Measurements from ENCODE around the gene FARP1.

The FARP1 gene

GRCh38 chr13:98366010-98366409, 223.1 kb downstream of the FARP1 start:
- no peak overlapping the region for H3K23ac ChIP-seq (ENCODE audit: low read length)
- no peak overlapping the region for H3K4ac ChIP-seq (ENCODE audit: low read depth, low read length)
- no peak overlapping the region for H3K4me2 ChIP-seq (ENCODE audit: low read length)
- no peaks in the 10 kb centered on the region for H3K27me3 ChIP-seq (ENCODE audit: insufficient read depth, low read length)
- no peak overlapping the region for H3K27ac ChIP-seq (ENCODE audit: low read depth, low read length)
- H2AFZ ChIP-seq (ENCODE audit: insufficient read depth, low read length, poor library complexity), result no peak overlapping the region
- no peak overlapping the region for H2BK120ac ChIP-seq (ENCODE audit: insufficient read depth, low read length, poor library complexity)
- no peak overlapping the region for H2BK12ac ChIP-seq (ENCODE audit: low read length)
- WGBS (ENCODE audit: extremely low coverage, insufficient coverage, insufficient read length), result no CpG with 5 or more reads among the region's 2 CpGs
- peaks cover 0 to 10% of the 10 kb centered on the region in 2 experiments for H3K36me3 ChIP-seq (ENCODE audit: control insufficient read depth in 1 of 2, insufficient read depth in 2 of 2, low read length in 2 of 2)
- no peak overlapping the region for H3K9ac ChIP-seq (ENCODE audit: low read length)
- no peak overlapping the region for H4K8ac ChIP-seq (ENCODE audit: low read depth, low read length)
- H3K4me1 ChIP-seq (ENCODE audit: control insufficient read depth in 1 of 2, insufficient read depth in 2 of 2, low read length in 2 of 2), result peaks cover 0 to 3% of the 10 kb centered on the region in 2 experiments
- no peaks in the 10 kb centered on the region for H3K9me3 ChIP-seq (ENCODE audit: insufficient read depth, low read depth, low read length)
- no peaks in the 10 kb centered on the region for H3K79me2 ChIP-seq (ENCODE audit: control insufficient read depth, insufficient read depth, low read length, poor library complexity)
- no peak overlapping the region for H2AK5ac ChIP-seq (ENCODE audit: low read length)
- H4K12ac ChIP-seq (ENCODE audit: low read depth, low read length), result no peak overlapping the region
- DNase-seq, result no peak
- H3K79me1 ChIP-seq (ENCODE audit: low read length), result no peaks in the 10 kb centered on the region
- H3K14ac ChIP-seq (ENCODE audit: low read length), result no peak overlapping the region
- H4K91ac ChIP-seq (ENCODE audit: low read depth, low read length), result no peak overlapping the region
- no peak overlapping the region for H2BK5ac ChIP-seq (ENCODE audit: low read depth, low read length, poor library complexity)
- no peak overlapping the region for H3K4me3 ChIP-seq (ENCODE audit: low read depth, low read length)
- no peak overlapping the region for H3K18ac ChIP-seq (ENCODE audit: low read length)

- WGBS (ENCODE audit: extremely low coverage, insufficient coverage, insufficient read length), result no CpG with 5 or more reads among the region's 7 CpGs
- H2AFZ ChIP-seq (ENCODE audit: insufficient read depth, low read length, poor library complexity), result no peak overlapping the region
Measured at GRCh38 chr13:98366443-98366842, 223.5 kb downstream of the FARP1 start.

GRCh38 chr13:98366959-98367358, 224.1 kb downstream of the FARP1 start:
- Histone ChIP-seq H3K4me3 (ENCODE audit: low read depth, low read length) (no peak overlapping the region), H4K8ac (ENCODE audit: low read depth, low read length) (no peak overlapping the region), H4K91ac (ENCODE audit: low read depth, low read length) (no peak overlapping the region), H4K12ac (ENCODE audit: low read depth, low read length) (no peak overlapping the region), H2BK12ac (ENCODE audit: low read length) (no peak overlapping the region), H3K18ac (ENCODE audit: low read length) (no peak overlapping the region), H3K79me1 (ENCODE audit: low read length) (no peaks in the 10 kb centered on the region), H2AK5ac (ENCODE audit: low read length) (no peak overlapping the region), H3K9me3 (ENCODE audit: insufficient read depth, low read depth, low read length) (no peaks in the 10 kb centered on the region), H3K27ac (ENCODE audit: low read depth, low read length) (no peak overlapping the region), H3K4ac (ENCODE audit: low read depth, low read length) (no peak overlapping the region), H2AFZ (ENCODE audit: insufficient read depth, low read length, poor library complexity) (no peak overlapping the region), H3K14ac (ENCODE audit: low read length) (no peak overlapping the region), H2BK120ac (ENCODE audit: insufficient read depth, low read length, poor library complexity) (no peak overlapping the region), H3K4me2 (ENCODE audit: low read length) (no peak overlapping the region), H3K79me2 (ENCODE audit: control insufficient read depth, insufficient read depth, low read length, poor library complexity) (no peaks in the 10 kb centered on the region), H3K36me3 (ENCODE audit: control insufficient read depth in 1 of 2, insufficient read depth in 2 of 2, low read length in 2 of 2) (peaks cover 2 to 10% of the 10 kb centered on the region in 2 experiments), H3K9ac (ENCODE audit: low read length) (no peak overlapping the region), H3K23ac (ENCODE audit: low read length) (no peak overlapping the region), H3K4me1 (ENCODE audit: control insufficient read depth in 1 of 2, insufficient read depth in 2 of 2, low read length in 2 of 2) (peaks cover 0 to 3% of the 10 kb centered on the region in 2 experiments), H2BK5ac (ENCODE audit: low read depth, low read length, poor library complexity) (no peak overlapping the region), H3K27me3 (ENCODE audit: insufficient read depth, low read length) (no peaks in the 10 kb centered on the region)
- no peak for DNase-seq
- WGBS (ENCODE audit: extremely low coverage, insufficient coverage, insufficient read length), result no CpG with 5 or more reads among the region's 4 CpGs

More at GRCh38 chr13:98366443-98366842, 223.5 kb downstream of the FARP1 start:
- no peak overlapping the region for H3K4me2 ChIP-seq (ENCODE audit: low read length)
- no peaks in the 10 kb centered on the region for H3K79me2 ChIP-seq (ENCODE audit: control insufficient read depth, insufficient read depth, low read length, poor library complexity)
- no peak overlapping the region for H4K12ac ChIP-seq (ENCODE audit: low read depth, low read length)
- no peak overlapping the region for H3K9ac ChIP-seq (ENCODE audit: low read length)
- H3K9me3 ChIP-seq (ENCODE audit: insufficient read depth, low read depth, low read length), result no peaks in the 10 kb centered on the region
- no peak overlapping the region for H3K4me3 ChIP-seq (ENCODE audit: low read depth, low read length)
- peaks cover 0 to 10% of the 10 kb centered on the region in 2 experiments for H3K36me3 ChIP-seq (ENCODE audit: control insufficient read depth in 1 of 2, insufficient read depth in 2 of 2, low read length in 2 of 2)
- H3K27ac ChIP-seq (ENCODE audit: low read depth, low read length), result no peak overlapping the region
- no peak for DNase-seq
- H3K27me3 ChIP-seq (ENCODE audit: insufficient read depth, low read length), result no peaks in the 10 kb centered on the region
- H2AK5ac ChIP-seq (ENCODE audit: low read length), result no peak overlapping the region
- H3K14ac ChIP-seq (ENCODE audit: low read length), result no peak overlapping the region
- H4K91ac ChIP-seq (ENCODE audit: low read depth, low read length), result no peak overlapping the region
- H3K79me1 ChIP-seq (ENCODE audit: low read length), result no peaks in the 10 kb centered on the region
- no peak overlapping the region for H4K8ac ChIP-seq (ENCODE audit: low read depth, low read length)
- H3K4ac ChIP-seq (ENCODE audit: low read depth, low read length), result no peak overlapping the region
- H3K18ac ChIP-seq (ENCODE audit: low read length), result no peak overlapping the region
- H2BK12ac ChIP-seq (ENCODE audit: low read length), result no peak overlapping the region
- no peak overlapping the region for H2BK120ac ChIP-seq (ENCODE audit: insufficient read depth, low read length, poor library complexity)
- H2BK5ac ChIP-seq (ENCODE audit: low read depth, low read length, poor library complexity), result no peak overlapping the region
- H3K4me1 ChIP-seq (ENCODE audit: control insufficient read depth in 1 of 2, insufficient read depth in 2 of 2, low read length in 2 of 2), result peaks cover 0 to 3% of the 10 kb centered on the region in 2 experiments
- H3K23ac ChIP-seq (ENCODE audit: low read length), result no peak overlapping the region

- H3K36me3 ChIP-seq (ENCODE audit: control insufficient read depth in 1 of 2, insufficient read depth in 2 of 2, low read length in 2 of 2), result peaks cover 3 to 10% of the 10 kb centered on the region in 2 experiments
- no peak overlapping the region for H4K8ac ChIP-seq (ENCODE audit: low read depth, low read length)
- no peak overlapping the region for H3K27ac ChIP-seq (ENCODE audit: low read depth, low read length)
- H3K23ac ChIP-seq (ENCODE audit: low read length), result no peak overlapping the region
- no peaks in the 10 kb centered on the region for H3K27me3 ChIP-seq (ENCODE audit: insufficient read depth, low read length)
- H2AFZ ChIP-seq (ENCODE audit: insufficient read depth, low read length, poor library complexity), result no peak overlapping the region
- no peaks in the 10 kb centered on the region for H3K79me1 ChIP-seq (ENCODE audit: low read length)
- H3K9ac ChIP-seq (ENCODE audit: low read length), result no peak overlapping the region
- no peak for DNase-seq
- no peak overlapping the region for H2BK120ac ChIP-seq (ENCODE audit: insufficient read depth, low read length, poor library complexity)
- H3K4me1 ChIP-seq (ENCODE audit: control insufficient read depth in 1 of 2, insufficient read depth in 2 of 2, low read length in 2 of 2), result peaks cover 0 to 8% of the 10 kb centered on the region in 2 experiments
- H2BK12ac ChIP-seq (ENCODE audit: low read length), result no peak overlapping the region
- H4K91ac ChIP-seq (ENCODE audit: low read depth, low read length), result no peak overlapping the region
- no peak overlapping the region for H3K4me2 ChIP-seq (ENCODE audit: low read length)
- no peak overlapping the region for H3K18ac ChIP-seq (ENCODE audit: low read length)
- H3K4ac ChIP-seq (ENCODE audit: low read depth, low read length), result no peak overlapping the region
- H3K9me3 ChIP-seq (ENCODE audit: insufficient read depth, low read depth, low read length), result no peaks in the 10 kb centered on the region
- no CpG with 5 or more reads among the region's 2 CpGs for WGBS (ENCODE audit: extremely low coverage, insufficient coverage, insufficient read length)
- H2AK5ac ChIP-seq (ENCODE audit: low read length), result no peak overlapping the region
- H4K12ac ChIP-seq (ENCODE audit: low read depth, low read length), result no peak overlapping the region
- no peaks in the 10 kb centered on the region for H3K79me2 ChIP-seq (ENCODE audit: control insufficient read depth, insufficient read depth, low read length, poor library complexity)
- H3K14ac ChIP-seq (ENCODE audit: low read length), result no peak overlapping the region
- H2BK5ac ChIP-seq (ENCODE audit: low read depth, low read length, poor library complexity), result no peak overlapping the region
- no peak overlapping the region for H3K4me3 ChIP-seq (ENCODE audit: low read depth, low read length)
Measured at GRCh38 chr13:98368019-98368418, 225.1 kb downstream of the FARP1 start.

All from trophoblast cell (in vitro differentiated cells and primary cell).